ENCODE measurements around the gene GNGT1.
"Not testable (repeated sequence)": the region's sequence is repeated elsewhere in the genome, so short reads cannot be mapped to it uniquely, and the experiment has no call there.

Gene GNGT1

DNA sequence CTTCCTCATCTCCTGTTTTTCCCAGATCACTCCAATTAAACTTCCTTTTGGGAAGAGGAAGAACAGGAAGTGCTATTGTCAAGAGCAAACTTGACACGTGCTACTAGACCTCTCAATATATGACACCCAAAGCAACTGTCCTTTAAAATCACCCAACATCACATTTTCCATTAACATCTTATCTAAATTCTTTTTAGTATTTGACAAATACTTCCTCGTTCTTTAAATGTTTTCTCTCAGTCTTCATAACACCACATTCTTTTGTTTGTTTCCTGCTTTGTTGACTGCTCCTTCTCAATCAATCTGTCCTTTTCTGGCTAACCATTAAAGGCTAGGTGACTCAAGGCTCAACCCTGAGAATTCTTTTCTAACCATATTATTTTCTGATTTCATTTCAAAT, 8.7 kb upstream of the GNGT1 start:
- WGBS, 2 experiments: 83 to 88% methylated on average over 2 of the region's 2 CpGs
- no peaks in the 10 kb centered on the region for H3K4me1 ChIP-seq (ENCODE audit: control insufficient read depth, insufficient read depth, low read length)
- no peaks in the 10 kb centered on the region for H3K9me3 ChIP-seq (ENCODE audit: control insufficient read depth, low read length)
- no peaks in the 10 kb centered on the region for H3K36me3 ChIP-seq (ENCODE audit: control insufficient read depth, insufficient read depth, low read length)
- no peak overlapping the region for H3K27ac ChIP-seq (ENCODE audit: insufficient read depth, low read depth, low read length, poor library complexity, severe bottlenecking)
- peaks cover under 1% of the 10 kb centered on the region for H3K27me3 ChIP-seq (ENCODE audit: control insufficient read depth, insufficient read depth, low read length, poor library complexity, severe bottlenecking)
- no peak overlapping the region for H3K4me3 ChIP-seq (ENCODE audit: insufficient read depth, low read depth, low read length)

DNA sequence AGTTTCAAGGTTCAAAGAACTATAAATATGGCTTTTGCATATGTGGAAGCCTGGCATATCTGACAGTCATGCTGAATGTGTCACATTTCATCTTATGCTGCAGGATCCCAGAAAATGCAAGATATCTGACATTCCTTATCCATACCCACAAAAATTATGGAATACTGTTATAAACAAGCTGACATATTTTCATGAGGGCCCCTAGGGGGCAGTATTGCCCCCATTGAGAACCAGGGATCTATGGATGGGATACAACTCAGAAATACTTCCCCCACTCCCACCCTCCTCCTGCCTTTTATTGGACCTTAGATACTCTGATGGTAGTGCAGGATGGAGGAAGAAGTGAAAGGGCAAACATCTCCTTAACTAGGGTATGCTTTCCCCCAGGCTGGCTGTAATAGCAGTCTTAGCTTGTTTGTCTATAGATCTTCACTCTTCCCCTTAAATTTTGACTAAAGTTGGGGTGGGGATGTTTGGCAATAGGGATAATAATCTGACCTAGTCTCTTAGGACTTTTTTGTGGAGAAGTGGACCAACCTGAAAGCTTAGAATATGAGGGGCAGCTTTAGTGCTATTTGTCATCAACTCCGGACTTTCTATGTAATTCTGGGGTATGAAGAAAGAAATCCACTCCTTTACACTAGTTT, 3.5 kb upstream of the GNGT1 start:
- 100% methylated on average over 1 of the region's 1 CpG; no CpG with 5 or more reads in 1 of the 2 experiments for WGBS, 2 experiments
- Histone ChIP-seq H3K27ac (ENCODE audit: insufficient read depth, low read depth, low read length, poor library complexity, severe bottlenecking) (no peak overlapping the region), H3K4me1 (ENCODE audit: control insufficient read depth, insufficient read depth, low read length) (no peaks in the 10 kb centered on the region)

DNA sequence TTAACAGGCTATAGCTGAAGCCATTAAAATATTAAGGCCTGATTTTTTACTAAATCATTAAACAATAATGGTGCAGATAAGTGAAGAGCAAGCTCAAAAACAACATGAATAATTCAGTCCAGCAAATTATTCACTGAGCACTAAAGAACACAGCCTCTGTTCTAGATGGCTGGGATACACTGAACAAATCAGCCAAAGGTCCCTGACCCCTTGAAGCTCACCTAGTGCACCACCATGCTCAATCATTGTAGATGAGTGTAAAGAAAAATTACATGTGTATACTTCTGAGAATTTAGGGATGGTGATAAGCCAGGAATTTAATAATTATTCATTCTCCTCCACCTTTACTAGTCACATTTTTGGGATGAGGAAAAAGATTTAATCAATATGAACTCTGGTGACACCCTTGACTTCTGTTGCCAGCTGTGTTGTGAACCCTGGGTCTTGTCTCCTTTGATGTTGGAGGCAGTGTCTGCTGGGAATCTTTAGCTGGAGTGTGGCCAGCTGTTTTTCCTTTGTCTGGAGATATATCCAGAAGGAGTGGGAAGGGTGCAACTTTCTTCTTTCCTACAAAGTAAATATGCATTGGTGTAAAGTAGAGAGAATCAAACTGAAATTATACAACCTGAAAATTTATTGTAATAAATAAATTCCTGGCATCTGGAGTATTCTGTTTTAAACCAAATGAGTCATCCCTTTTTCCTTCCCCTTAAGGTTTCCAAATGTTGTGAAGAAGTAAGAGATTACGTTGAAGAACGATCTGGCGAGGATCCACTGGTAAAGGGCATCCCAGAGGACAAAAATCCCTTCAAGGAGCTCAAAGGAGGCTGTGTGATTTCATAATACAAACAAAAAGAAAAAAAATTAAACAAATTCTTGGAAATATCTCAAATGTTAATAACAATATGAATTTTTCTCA, 4.0 kb downstream of the GNGT1 start:
- H3K36me3 ChIP-seq (ENCODE audit: control insufficient read depth, insufficient read depth, low read length): no peaks in the 10 kb centered on the region
- 85% methylated on average over 2 of the region's 3 CpGs; no CpG with 5 or more reads in 1 of the 2 experiments for WGBS, 2 experiments

More for the DNA sequence above, 3.5 kb upstream of the GNGT1 start:
- Histone ChIP-seq H3K36me3 (ENCODE audit: control insufficient read depth, insufficient read depth, low read length) (no peaks in the 10 kb centered on the region), H3K9me3 (ENCODE audit: control insufficient read depth, low read length) (peaks cover 4% of the 10 kb centered on the region), H3K27me3 (ENCODE audit: control insufficient read depth, insufficient read depth, low read length, poor library complexity, severe bottlenecking) (no peaks in the 10 kb centered on the region), H3K4me3 (ENCODE audit: insufficient read depth, low read depth, low read length) (no peak overlapping the region)

GRCh38 chr7:93911242-93911641, 4.9 kb downstream of the GNGT1 start:
- no CpG with 5 or more reads among the region's 3 CpGs for WGBS, 2 experiments
- not testable (repeated sequence) for H3K4me3 ChIP-seq (ENCODE audit: insufficient read depth, low read depth, low read length)

More for the DNA sequence above, 4.0 kb downstream of the GNGT1 start:
- Histone ChIP-seq H3K4me1 (ENCODE audit: control insufficient read depth, insufficient read depth, low read length) (no peaks in the 10 kb centered on the region), H3K4me3 (ENCODE audit: insufficient read depth, low read depth, low read length) (no peak overlapping the region), H3K9me3 (ENCODE audit: control insufficient read depth, low read length) (no peaks in the 10 kb centered on the region), H3K27me3 (ENCODE audit: control insufficient read depth, insufficient read depth, low read length, poor library complexity, severe bottlenecking) (no peaks in the 10 kb centered on the region), H3K27ac (ENCODE audit: insufficient read depth, low read depth, low read length, poor library complexity, severe bottlenecking) (no peak overlapping the region)

GRCh38 chr7:93911661-93912060, 5.3 kb downstream of the GNGT1 start:
- not testable (repeated sequence) for H3K27me3 ChIP-seq (ENCODE audit: control insufficient read depth, insufficient read depth, low read length, poor library complexity, severe bottlenecking); H3K9me3 ChIP-seq (ENCODE audit: control insufficient read depth, low read length); H3K4me3 ChIP-seq (ENCODE audit: insufficient read depth, low read depth, low read length); H3K27ac ChIP-seq (ENCODE audit: insufficient read depth, low read depth, low read length, poor library complexity, severe bottlenecking); H3K36me3 ChIP-seq (ENCODE audit: control insufficient read depth, insufficient read depth, low read length); H3K4me1 ChIP-seq (ENCODE audit: control insufficient read depth, insufficient read depth, low read length)

More at GRCh38 chr7:93911242-93911641, 4.9 kb downstream of the GNGT1 start:
- H3K36me3 ChIP-seq (ENCODE audit: control insufficient read depth, insufficient read depth, low read length); H3K27ac ChIP-seq (ENCODE audit: insufficient read depth, low read depth, low read length, poor library complexity, severe bottlenecking); H3K4me1 ChIP-seq (ENCODE audit: control insufficient read depth, insufficient read depth, low read length); H3K27me3 ChIP-seq (ENCODE audit: control insufficient read depth, insufficient read depth, low read length, poor library complexity, severe bottlenecking); H3K9me3 ChIP-seq (ENCODE audit: control insufficient read depth, low read length): not testable (repeated sequence)

GRCh38 chr7:93913197-93913596, 6.8 kb downstream of the GNGT1 start:
- Histone ChIP-seq H3K36me3 (ENCODE audit: control insufficient read depth, insufficient read depth, low read length) (no peaks in the 10 kb centered on the region), H3K4me1 (ENCODE audit: control insufficient read depth, insufficient read depth, low read length) (no peaks in the 10 kb centered on the region), H3K4me3 (ENCODE audit: insufficient read depth, low read depth, low read length) (no peak overlapping the region), H3K9me3 (ENCODE audit: control insufficient read depth, low read length) (no peaks in the 10 kb centered on the region), H3K27ac (ENCODE audit: insufficient read depth, low read depth, low read length, poor library complexity, severe bottlenecking) (no peak overlapping the region), H3K27me3 (ENCODE audit: control insufficient read depth, insufficient read depth, low read length, poor library complexity, severe bottlenecking) (no peaks in the 10 kb centered on the region)

DNA sequence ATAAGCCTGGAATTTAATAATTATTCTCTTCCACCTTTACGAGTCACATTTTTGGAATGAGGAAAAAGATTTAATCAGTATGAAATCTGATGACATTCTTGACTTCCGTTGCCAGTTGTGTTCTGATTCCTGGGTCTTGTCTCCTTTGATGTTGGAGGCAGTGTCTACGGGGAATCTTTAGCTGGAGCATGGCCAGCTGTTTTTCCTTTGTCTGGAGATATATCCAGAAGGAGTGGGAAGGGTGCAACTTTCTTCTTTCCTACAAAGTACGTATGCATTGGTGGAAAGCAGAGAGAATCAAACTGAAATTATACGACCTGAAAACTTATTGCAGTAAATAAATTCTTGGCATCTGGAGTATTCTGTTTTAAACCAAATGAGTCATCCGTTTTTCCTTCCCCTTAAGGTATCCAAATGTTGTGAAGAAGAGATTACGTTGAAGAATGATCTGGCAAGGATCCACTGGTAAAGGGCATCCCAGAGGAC, 8.3 kb downstream of the GNGT1 start:
- H3K36me3 ChIP-seq (ENCODE audit: control insufficient read depth, insufficient read depth, low read length): no peaks in the 10 kb centered on the region
- H3K9me3 ChIP-seq (ENCODE audit: control insufficient read depth, low read length): no peaks in the 10 kb centered on the region
- H3K4me3 ChIP-seq (ENCODE audit: insufficient read depth, low read depth, low read length): no peak overlapping the region
- 91 to 92% methylated on average over 6 to 7 of the region's 7 CpGs for WGBS, 2 experiments
- H3K4me1 ChIP-seq (ENCODE audit: control insufficient read depth, insufficient read depth, low read length): no peaks in the 10 kb centered on the region
- H3K27ac ChIP-seq (ENCODE audit: insufficient read depth, low read depth, low read length, poor library complexity, severe bottlenecking): no peak overlapping the region
- no peaks in the 10 kb centered on the region for H3K27me3 ChIP-seq (ENCODE audit: control insufficient read depth, insufficient read depth, low read length, poor library complexity, severe bottlenecking)

DNA sequence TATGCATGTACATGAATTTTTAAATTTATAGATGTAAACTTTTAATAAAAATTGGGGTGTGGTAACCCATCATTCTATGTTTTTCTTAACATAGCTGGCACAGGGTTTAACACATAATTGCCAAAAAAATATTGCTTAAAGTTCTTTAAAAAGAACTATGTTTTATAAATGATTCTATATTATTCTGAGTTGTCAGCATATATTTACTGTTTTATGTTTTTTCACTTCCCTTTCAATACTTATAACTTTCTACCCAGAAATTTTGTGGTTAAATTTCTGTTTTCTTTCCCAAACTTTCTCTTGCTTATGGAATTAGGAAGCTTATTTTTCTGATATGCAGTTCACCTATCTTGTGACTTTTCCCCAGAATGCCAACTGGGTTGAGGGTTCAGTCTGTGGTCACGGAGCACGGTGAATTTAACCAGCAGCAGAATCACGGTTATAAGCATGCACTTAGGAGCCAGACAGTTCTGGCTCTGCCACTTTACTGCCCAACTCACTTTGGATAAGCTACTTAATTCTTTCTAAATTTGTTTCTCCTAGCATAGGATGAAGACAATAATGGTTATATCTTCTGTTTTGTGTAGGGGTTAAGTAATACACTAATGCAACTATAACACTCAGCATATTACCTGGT, 9.0 kb downstream of the GNGT1 start:
- not testable (repeated sequence) for H3K36me3 ChIP-seq (ENCODE audit: control insufficient read depth, insufficient read depth, low read length); H3K27me3 ChIP-seq (ENCODE audit: control insufficient read depth, insufficient read depth, low read length, poor library complexity, severe bottlenecking); H3K9me3 ChIP-seq (ENCODE audit: control insufficient read depth, low read length); H3K4me1 ChIP-seq (ENCODE audit: control insufficient read depth, insufficient read depth, low read length); H3K27ac ChIP-seq (ENCODE audit: insufficient read depth, low read depth, low read length, poor library complexity, severe bottlenecking); H3K4me3 ChIP-seq (ENCODE audit: insufficient read depth, low read depth, low read length)
- no CpG with 5 or more reads among the region's 3 CpGs for WGBS, 2 experiments

GRCh38 chr7:93915888-93916287, 9.5 kb downstream of the GNGT1 start:
- H3K27me3 ChIP-seq (ENCODE audit: control insufficient read depth, insufficient read depth, low read length, poor library complexity, severe bottlenecking): not testable (repeated sequence)

DNA sequence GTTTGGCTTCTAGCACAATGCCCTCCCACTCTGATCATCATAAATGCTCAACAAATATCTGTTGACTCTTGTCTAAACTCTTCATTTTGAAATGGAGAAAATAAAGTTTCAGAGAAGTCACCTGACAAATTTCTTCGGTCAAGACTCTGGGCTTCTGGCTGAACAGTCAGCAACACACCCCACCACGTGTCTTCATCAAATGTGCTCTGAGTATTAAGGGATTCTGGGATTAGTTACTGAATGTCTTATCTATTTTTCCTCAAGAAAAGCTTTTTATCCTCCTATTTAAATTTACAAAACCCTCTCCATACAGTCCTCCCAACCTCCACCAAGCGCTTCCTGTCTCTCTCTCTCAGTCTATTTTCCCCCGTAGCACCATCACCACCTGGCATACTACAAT, 9.9 kb downstream of the GNGT1 start:
- H3K4me3 ChIP-seq (ENCODE audit: insufficient read depth, low read depth, low read length): not testable (repeated sequence)
- WGBS, 2 experiments: 89 to 92% methylated on average over 3 of the region's 4 CpGs

More at GRCh38 chr7:93915888-93916287, 9.5 kb downstream of the GNGT1 start:
- H3K27ac ChIP-seq (ENCODE audit: insufficient read depth, low read depth, low read length, poor library complexity, severe bottlenecking); H3K9me3 ChIP-seq (ENCODE audit: control insufficient read depth, low read length); H3K36me3 ChIP-seq (ENCODE audit: control insufficient read depth, insufficient read depth, low read length); H3K4me3 ChIP-seq (ENCODE audit: insufficient read depth, low read depth, low read length); H3K4me1 ChIP-seq (ENCODE audit: control insufficient read depth, insufficient read depth, low read length): not testable (repeated sequence)

More for the DNA sequence above, 9.9 kb downstream of the GNGT1 start:
- H3K36me3 ChIP-seq (ENCODE audit: control insufficient read depth, insufficient read depth, low read length); H3K27ac ChIP-seq (ENCODE audit: insufficient read depth, low read depth, low read length, poor library complexity, severe bottlenecking); H3K4me1 ChIP-seq (ENCODE audit: control insufficient read depth, insufficient read depth, low read length); H3K27me3 ChIP-seq (ENCODE audit: control insufficient read depth, insufficient read depth, low read length, poor library complexity, severe bottlenecking); H3K9me3 ChIP-seq (ENCODE audit: control insufficient read depth, low read length): not testable (repeated sequence)

All from ectodermal cell (in vitro differentiated cells).